Ascending aorta (tissue), 2 donors: ENCODE measurements around the gene HHAT. TPM values are rescaled to one million over a fixed set of nuclear protein-coding genes. Genes with fewer than 3 reads are reported as not detected.

Source experiments
- DNase-seq, 2 donors: peaks; one replicate each; pipeline ENCODE4 v3.0.0-alpha.2; 2019; ENCODE audit warnings: low spot score in 2 of 2
- H3K27ac ChIP-seq, 2 donors: fragments of 200-600 bp; sonication (generic); one replicate each; pipeline ENCODE4 v1.5.1; 2016 to 2017; ENCODE audit warnings: mild to moderate bottlenecking in 1 of 2
- H3K27me3 ChIP-seq: fragments of 200-600 bp; sonication (generic); one replicate; pipeline ENCODE4 v1.5.1; 2017
- H3K36me3 ChIP-seq, 2 donors: fragments of 200-600 bp; sonication (generic); one replicate each; pipeline ENCODE4 v1.5.1; 2016
- H3K4me1 ChIP-seq, 2 donors: fragments of 200-600 bp; sonication (generic); one replicate each; pipeline ENCODE4 v1.5.1; 2016 to 2017; ENCODE audit warnings: mild to moderate bottlenecking in 1 of 2
- H3K4me3 ChIP-seq, 2 donors: fragments of 200-600 bp; sonication (generic); one replicate each; pipeline ENCODE4 v1.5.1; 2016 to 2017; ENCODE audit warnings: mild to moderate bottlenecking in 1 of 2
- H3K9me3 ChIP-seq, 2 donors: fragments of 200-600 bp; sonication (generic); one replicate each; pipeline ENCODE4 v1.5.1; 2016
- CTCF ChIP-seq, 3 experiments: fragments of 200-600 bp in 2 of 3; fragments of 450-650 bp in 1 of 3; sonication (generic) in 2 of 3; IDR thresholded peaks; one replicate each; pipeline ENCODE4 v1.5.1; 2016 to 2019; ENCODE audit warnings: antibody characterized with exemption in 3 of 3, mild to moderate bottlenecking in 1 of 3, moderate library complexity in 1 of 3
- intact Hi-C: fragments of 100-400 bp; cut with DNase I; formaldehyde crosslinking; loops from one replicate; pipeline ENCODE4 v1.15.1; 2023
- total RNA-seq: library from RNA; depleted of rRNA; stranded (reverse); fragments of >200 nt; gene quantifications from one replicate; pipeline ENCODE4 v1.1.0, GENCODE V29; 2016

Gene HHAT
- total RNA-seq, 1 donor from 2014 or later, result 1.2 TPM

- Histone ChIP-seq H3K4me3 (no peak overlapping the region), H3K9me3 (no peaks in the 10 kb centered on the region), H3K36me3 (no peaks in the 10 kb centered on the region), H3K27ac (no peak overlapping the region), H3K4me1 (no peaks in the 10 kb centered on the region), H3K27me3 (no peaks in the 10 kb centered on the region)
- no peak for TF ChIP-seq CTCF (IDR thresholded peaks at IDR 0.05)
- no peak for DNase-seq
- intact Hi-C loops, result no loop called here
These were observed 368.5 kb downstream of the HHAT start for GRCh38 chr1:210697185-210697584.

GRCh38 chr1:210698661-210699060 is 370.0 kb downstream of the HHAT start:
- Histone ChIP-seq H3K9me3 (no peaks in the 10 kb centered on the region), H3K4me1 (no peaks in the 10 kb centered on the region), H3K27ac (no peak overlapping the region), H3K36me3 (no peaks in the 10 kb centered on the region), H3K27me3 (no peaks in the 10 kb centered on the region), H3K4me3 (no peak overlapping the region)
- TF ChIP-seq CTCF (IDR thresholded peaks at IDR 0.05), result no peak
- intact Hi-C loops, result no loop called here
- no peak for DNase-seq

GRCh38 chr1:210700083-210700482 is 371.4 kb downstream of the HHAT start:
- Histone ChIP-seq H3K4me3 (no peak overlapping the region), H3K36me3 (no peaks in the 10 kb centered on the region), H3K4me1 (no peaks in the 10 kb centered on the region), H3K27me3 (no peaks in the 10 kb centered on the region), H3K27ac (no peak overlapping the region), H3K9me3 (no peaks in the 10 kb centered on the region)
- no peak for DNase-seq
- intact Hi-C loops, result no loop called here
- no peak for TF ChIP-seq CTCF (IDR thresholded peaks at IDR 0.05)

- no peaks in the 10 kb centered on the region for H3K36me3 ChIP-seq
- TF ChIP-seq CTCF (IDR thresholded peaks at IDR 0.05), result no peak
- intact Hi-C loops, result no loop called here
These were observed 371.8 kb downstream of the HHAT start for GRCh38 chr1:210700511-210700910.

GRCh38 chr1:210702506-210702905 is 373.8 kb downstream of the HHAT start:
- TF ChIP-seq CTCF (IDR thresholded peaks at IDR 0.05), result no peak
- no peak overlapping the region for H3K4me3 ChIP-seq
- intact Hi-C loops, result no loop called here
- DNase-seq, result no peak
- H3K27me3 ChIP-seq, result no peaks in the 10 kb centered on the region
- no peak overlapping the region for H3K27ac ChIP-seq
- H3K9me3 ChIP-seq, result no peaks in the 10 kb centered on the region
- no peaks in the 10 kb centered on the region for H3K4me1 ChIP-seq
- no peaks in the 10 kb centered on the region for H3K36me3 ChIP-seq

More at GRCh38 chr1:210700511-210700910, 371.8 kb downstream of the HHAT start:
- no peak for DNase-seq
- Histone ChIP-seq H3K9me3 (no peaks in the 10 kb centered on the region), H3K4me1 (no peaks in the 10 kb centered on the region), H3K4me3 (no peak overlapping the region), H3K27ac (no peak overlapping the region), H3K27me3 (no peaks in the 10 kb centered on the region)

- TF ChIP-seq CTCF (IDR thresholded peaks at IDR 0.05), result no peak
- intact Hi-C loops, result no loop called here
- H3K36me3 ChIP-seq, result no peaks in the 10 kb centered on the region
- no peaks in the 10 kb centered on the region for H3K9me3 ChIP-seq
- H3K4me1 ChIP-seq, result no peaks in the 10 kb centered on the region
- no peak overlapping the region for H3K4me3 ChIP-seq
- no peaks in the 10 kb centered on the region for H3K27me3 ChIP-seq
- DNase-seq, result no peak
- H3K27ac ChIP-seq, result no peak overlapping the region
These were observed 374.9 kb downstream of the HHAT start for GRCh38 chr1:210703593-210703992.
